Ecto neural progenitor cell (in vitro differentiated cells): ENCODE data around the gene CALM1.
A peak's percentile ranks its signal among the peaks of the same experiment; 100 is the strongest.

Experiments used
- DNase-seq: peaks from one replicate; pipeline ENCODE4 v3.0.0-alpha.2; 2018; ENCODE audit warnings: low spot score

Gene CALM1

GRCh38 chr14:90443161-90444076 is 46.6 kb downstream of the CALM1 start:
- no peak for DNase-seq

- DNase-seq: no peak
Measured at GRCh38 chr14:90444077-90444696, 47.4 kb downstream of the CALM1 start.

- no peak for DNase-seq
Measured at GRCh38 chr14:90445011-90445410, 48.2 kb downstream of the CALM1 start.

DNA sequence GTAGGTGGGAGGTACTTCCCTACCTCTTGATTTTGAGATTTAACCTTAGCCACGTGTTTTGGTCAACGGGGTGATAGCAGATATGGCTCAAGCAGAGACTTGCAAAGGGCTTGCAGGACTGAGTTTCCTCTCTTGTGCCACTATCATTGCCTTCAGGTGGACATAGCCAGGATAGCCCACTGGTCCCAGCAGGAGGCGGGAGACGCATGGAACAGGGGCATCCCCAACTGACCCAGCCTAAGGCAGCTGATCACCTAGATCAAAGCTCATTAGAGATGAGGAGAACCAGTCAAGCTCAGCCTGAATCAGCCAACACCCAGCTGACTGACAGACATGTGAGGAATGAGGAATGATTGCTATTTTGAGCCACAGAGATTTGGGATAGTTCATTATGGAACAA is 49.6 kb downstream of the CALM1 start:
- DNase-seq: no peak

DNA sequence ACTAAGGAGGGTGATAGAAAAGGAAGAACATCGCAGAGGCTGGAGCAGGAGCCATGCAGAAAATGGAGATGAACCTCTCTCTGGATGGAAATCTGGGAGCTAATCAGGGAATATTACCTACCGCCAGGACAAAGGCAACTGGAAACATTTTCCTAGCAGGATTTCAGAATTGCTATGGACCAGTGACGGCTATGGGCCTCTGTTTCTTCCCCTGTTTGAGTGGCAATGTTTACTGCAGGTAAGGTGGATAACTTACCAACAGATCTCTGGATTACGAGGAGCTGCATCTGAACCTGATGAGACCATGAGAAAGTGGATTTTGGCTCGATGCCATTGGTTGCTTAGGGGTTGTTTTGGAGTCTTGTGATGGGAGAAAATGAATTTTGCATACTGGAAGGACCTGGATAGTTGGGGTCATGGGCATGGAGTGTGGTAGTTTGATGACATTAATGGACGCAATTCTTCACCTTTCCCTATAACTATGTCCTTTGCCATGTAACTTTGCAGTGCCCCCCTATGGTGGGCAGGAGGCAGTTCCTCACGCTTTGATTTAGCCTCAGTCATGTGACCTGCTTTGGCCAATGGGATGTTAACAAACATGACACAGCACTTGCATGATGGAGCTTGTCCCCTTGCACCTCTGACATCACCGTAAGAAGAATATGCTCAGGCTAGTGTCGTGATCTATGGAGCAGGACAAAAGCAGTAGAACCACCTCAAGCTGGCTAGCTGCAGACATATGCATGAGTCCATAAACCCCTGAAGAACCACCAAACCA is 51.1 kb downstream of the CALM1 start:
- DNase-seq: no peak

DNA sequence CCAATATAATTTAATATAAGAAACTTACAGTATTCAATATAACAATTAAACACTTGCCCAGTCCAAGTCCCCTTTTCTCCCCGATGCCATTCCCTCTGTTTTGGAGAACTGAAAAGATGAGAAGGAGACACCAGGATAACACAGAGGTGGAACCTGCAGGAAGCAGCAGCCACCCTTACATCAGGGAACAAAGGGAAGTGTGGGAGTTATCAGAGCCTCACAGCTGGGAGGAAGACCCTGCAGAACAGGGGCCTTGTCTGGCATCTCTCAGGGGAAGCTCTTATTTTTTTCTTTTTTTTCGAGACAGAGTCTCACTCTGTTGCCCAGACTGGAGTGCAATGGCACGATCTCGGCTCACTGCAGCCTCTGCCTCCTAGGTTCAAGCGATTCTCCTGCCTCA is 52.6 kb downstream of the CALM1 start:
- DNase-seq: no peak

- DNase-seq: no peak
Measured at GRCh38 chr14:90450151-90450550, 53.3 kb downstream of the CALM1 start.

GRCh38 chr14:90450667-90451066 is 53.8 kb downstream of the CALM1 start:
- DNase-seq: no peak

DNA sequence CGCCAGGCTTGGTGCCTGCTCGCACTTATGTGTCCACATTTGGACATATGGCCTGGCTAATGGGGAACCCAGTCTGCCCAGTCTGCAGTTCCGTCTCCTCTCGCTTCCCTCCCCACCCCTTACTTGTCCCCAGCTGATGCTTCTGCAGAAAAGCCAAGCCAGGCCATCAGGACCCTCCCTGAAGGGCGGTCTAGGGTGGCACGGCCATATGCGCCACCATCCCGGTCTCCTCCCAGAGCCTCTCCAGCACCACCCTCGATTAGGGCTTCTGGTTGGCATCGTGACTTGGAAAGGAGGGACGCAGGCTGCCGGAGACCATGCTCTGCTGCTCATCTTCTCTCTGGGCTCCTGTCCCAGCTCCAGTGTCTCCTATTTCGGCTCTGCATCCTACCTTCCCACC is 54.6 kb downstream of the CALM1 start:
- no peak for DNase-seq

DNA sequence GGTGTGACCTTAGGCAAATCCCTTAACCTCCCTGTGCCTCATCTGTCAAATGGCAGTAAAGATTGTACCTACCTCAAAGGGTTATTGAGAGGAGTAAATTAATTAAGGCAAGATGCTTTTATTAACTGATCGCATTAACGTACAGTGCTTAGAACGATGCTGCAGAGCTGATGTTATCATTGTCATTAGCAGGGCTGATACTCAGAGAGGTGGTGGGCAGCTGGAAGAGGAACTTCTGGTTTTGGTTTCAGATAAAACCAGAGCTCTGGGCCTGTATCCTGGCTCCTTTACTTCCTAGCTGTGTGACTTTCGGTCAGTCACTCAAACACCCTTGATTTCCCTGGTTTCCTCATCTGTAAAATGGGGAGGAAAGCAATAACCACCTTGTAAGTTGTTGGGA is 55.1 kb downstream of the CALM1 start:
- no peak for DNase-seq

GRCh38 chr14:90452366-90452765 is 55.5 kb downstream of the CALM1 start:
- no peak for DNase-seq

GRCh38 chr14:90453401-90453951 is 56.6 kb downstream of the CALM1 start:
- DNase-seq: no peak

- DNase-seq: peak; percentile 95
Measured at GRCh38 chr14:90454041-90455000, 57.5 kb downstream of the CALM1 start.

GRCh38 chr14:90455100-90455571 is 58.3 kb downstream of the CALM1 start:
- peak; percentile 53 for DNase-seq

DNA sequence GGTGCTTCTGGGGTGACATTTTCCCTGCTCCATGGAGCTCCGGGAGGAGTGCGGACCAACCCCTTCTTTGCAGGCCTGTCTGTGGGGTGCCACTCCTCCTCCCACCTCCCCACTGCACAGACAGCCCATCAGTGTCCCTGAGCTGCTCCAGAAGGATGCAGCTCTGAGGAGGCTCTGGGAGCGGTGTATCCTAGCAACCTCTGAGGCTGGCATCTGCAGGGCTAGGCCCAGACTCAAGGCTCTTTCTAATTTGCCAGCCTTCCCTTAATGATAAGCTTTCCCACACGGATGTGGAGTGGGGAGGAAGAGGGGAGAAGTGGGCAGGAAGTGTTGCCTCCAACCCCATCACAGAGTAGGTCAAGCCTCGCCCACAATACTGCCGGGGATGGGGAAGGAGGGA is 59.7 kb downstream of the CALM1 start:
- DNase-seq: peak; percentile 52

DNA sequence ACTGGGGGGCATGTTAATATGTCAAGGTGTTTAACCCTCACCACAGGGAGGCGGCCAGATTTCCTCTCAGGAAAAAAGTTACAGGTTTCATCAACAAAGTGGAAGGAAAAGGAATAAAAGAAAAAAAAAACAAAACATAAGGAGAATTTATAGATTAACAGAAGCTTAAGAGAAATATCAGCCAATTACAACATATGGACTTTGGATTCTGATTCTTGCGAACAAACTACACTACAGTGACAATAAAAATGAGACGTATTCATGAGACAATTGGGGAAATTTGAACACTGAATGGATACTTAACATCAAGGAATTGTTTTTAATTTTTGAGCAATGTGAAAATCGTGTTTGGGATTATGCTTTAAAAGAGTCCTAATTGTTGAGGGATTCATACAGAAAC is 60.4 kb downstream of the CALM1 start:
- no peak for DNase-seq
